T-helper 2 cell treated with Interferon-gamma antibody and Interleukin-4, amounts not matched to agents 5 μg/mL and 100 μg/mL, for 36 hours (primary cell): ENCODE data around the gene ANXA4.

ENCODE experiments used
- DNase-seq: peaks from one replicate; pipeline ENCODE4 v3.0.0; 2021; ENCODE audit warnings: low spot score
- H3K27ac Mint-ChIP-seq: one replicate; pipeline ENCODE4 v1.8.0; 2021; ENCODE audit warnings: mild to moderate bottlenecking, mixed read lengths
- H3K27me3 Mint-ChIP-seq: one replicate; pipeline ENCODE4 v1.8.0; 2021; ENCODE audit warnings: low read depth, mixed read lengths
- H3K36me3 Mint-ChIP-seq: one replicate; pipeline ENCODE4 v1.8.0; 2021; ENCODE audit warnings: low read depth, mixed read lengths
- H3K4me1 Mint-ChIP-seq: one replicate; pipeline ENCODE4 v1.8.0; 2021; ENCODE audit warnings: low read depth, mixed read lengths
- H3K4me3 Mint-ChIP-seq: one replicate; pipeline ENCODE4 v1.8.0; 2022; ENCODE audit warnings: mild to moderate bottlenecking, moderate library complexity, mixed read lengths
- H3K9me3 Mint-ChIP-seq: one replicate; pipeline ENCODE4 v1.8.0; 2021; ENCODE audit warnings: mixed read lengths

The ANXA4 gene

GRCh38 chr2:69863298-69863697 lies 121.4 kb downstream of the ANXA4 start:
- peaks cover 32% of the 10 kb centered on the region for H3K36me3 Mint-ChIP-seq
- no peaks in the 10 kb centered on the region for H3K9me3 Mint-ChIP-seq
- H3K27me3 Mint-ChIP-seq, result no peaks in the 10 kb centered on the region
- DNase-seq, result no peak
- H3K4me3 Mint-ChIP-seq, result no peak overlapping the region
- no peak overlapping the region for H3K27ac Mint-ChIP-seq
- peaks cover 2% of the 10 kb centered on the region for H3K4me1 Mint-ChIP-seq
